GM19328 (cell line): Measurements from ENCODE around the gene FGF10.

ENCODE experiments used
- ATAC-seq: cut with Tn5 transposase; IDR thresholded peaks from one replicate; pipeline ENCODE4 v1.9.1; 2021; ENCODE audit warnings: mild to moderate bottlenecking, moderate library complexity; ENCODE audit not compliant: unreplicated experiment

Gene FGF10

DNA sequence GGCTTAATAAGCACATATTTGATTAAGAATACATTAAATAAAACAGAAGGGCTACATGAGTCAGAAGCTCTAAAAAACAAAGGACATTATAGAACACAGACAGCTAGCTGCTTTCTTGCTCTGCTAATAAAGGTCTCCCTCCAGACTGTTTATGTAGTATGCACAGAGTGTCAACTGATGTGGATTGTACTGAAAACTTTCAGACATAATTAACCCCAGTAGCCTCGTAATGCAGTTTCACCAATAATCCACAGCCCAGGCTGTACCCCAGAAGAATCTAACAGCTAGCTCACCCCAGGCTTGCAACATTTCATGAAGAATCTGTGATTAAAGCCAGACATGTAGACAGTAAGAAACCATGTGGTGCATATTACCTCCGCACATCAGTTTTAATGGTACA lies 30.8 kb downstream of the FGF10 start:
- ATAC-seq = no peak

DNA sequence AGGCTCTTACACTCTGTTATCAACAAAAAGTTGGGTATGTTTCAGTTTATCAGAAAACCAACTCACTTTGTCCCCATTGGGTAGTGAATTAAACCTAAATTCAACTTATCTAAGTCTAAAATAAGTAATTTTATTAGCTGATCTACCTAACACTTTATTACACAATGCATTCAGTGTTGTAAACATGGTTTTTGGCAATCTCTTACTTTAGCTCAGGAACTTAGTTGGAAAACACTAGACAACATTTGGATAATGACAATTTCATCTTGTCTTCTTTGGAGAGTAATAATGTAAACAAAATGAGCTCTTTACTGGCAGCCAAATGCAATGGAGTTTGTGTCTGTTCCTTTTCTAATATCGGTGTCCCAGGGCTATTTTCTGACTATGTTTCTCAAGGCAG lies 33.0 kb downstream of the FGF10 start:
- ATAC-seq = no peak

DNA sequence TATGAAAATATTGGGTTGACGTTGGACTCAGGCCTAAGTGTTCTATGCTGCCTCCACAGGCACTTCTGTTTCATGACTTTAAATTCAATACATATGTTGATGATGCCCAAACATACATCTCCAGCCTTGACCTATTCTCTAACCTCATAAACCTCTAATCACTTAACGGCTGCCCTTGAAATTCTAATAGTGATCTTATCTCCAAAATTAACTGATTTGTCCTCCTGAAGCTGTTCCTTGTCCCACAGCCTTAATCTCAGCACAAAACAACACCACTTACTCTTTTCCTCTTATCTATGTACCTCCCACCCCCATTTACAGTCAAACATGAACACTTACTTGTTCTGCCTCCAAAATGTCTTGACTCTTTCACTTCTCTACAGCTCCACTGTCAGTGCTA lies 43.3 kb downstream of the FGF10 start:
- no peak for ATAC-seq

DNA sequence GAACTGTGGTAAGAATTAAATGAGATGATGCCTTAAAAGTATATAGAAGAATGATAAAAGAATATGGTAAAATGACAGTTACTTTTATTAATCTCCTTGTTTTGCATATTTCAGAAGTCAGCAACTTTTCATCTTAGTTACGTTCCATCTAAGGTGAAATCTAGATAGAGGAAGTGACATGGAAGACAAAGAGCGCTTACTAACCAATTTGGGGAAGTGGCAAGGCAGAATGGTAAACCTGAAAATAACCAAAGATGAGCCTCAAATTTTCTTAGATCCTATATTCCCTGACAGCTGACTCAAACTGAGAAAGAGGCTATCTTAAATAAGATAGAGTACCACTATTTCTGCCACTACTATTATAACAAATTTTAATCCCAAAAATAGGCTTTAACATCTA lies 52.5 kb downstream of the FGF10 start:
- ATAC-seq = peak; percentile 55

DNA sequence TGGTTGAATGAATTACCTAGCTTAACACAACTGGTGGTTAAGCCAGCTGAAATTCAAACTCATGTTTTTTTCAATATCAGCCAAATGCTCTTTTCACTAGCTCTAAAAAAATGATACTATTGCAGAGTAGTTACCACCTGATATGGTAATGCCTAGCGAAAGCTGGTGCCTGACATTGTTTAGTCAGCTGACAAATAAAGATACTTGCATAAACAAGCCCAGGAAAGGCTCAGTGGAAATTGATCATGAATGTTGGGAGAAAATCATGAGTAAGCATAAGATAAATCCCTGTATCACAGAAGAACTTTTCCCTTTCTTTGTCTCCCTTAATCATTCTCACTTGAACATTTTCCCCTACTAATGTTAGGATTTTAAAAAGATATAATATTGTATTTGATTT lies 54.6 kb downstream of the FGF10 start:
- no peak for ATAC-seq

DNA sequence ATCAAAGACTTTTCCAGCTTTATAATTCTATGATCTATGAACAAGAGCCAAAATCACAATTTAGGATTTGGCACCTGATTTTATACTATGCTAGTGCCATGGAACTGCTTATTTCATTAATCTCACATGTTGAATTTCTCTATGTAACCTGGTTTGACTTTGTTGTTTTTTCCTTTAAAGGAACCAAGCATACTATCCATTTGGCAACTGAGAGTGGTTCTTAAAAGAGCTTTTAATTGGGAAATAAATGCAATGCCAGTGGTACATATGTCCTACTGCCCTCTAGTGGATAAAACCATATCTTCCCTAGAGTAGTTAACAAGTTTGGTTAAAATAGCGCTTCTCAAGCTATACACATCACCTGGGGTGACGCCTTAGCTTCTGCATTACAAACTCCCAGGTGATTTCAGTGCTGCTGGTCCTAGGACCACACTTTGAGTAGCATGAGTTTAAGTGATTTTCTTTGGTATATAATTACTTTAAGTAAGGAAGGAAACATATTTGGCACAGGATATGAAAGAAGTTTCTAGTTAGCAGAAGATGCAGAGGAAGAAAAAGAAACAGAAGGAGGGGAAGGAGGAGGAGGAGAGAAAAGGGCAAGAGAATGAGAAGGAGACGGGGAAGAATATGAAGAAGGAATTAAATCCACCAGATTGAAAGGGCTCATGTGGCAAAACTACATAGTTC lies 56.8 kb downstream of the FGF10 start:
- ATAC-seq = no peak

DNA sequence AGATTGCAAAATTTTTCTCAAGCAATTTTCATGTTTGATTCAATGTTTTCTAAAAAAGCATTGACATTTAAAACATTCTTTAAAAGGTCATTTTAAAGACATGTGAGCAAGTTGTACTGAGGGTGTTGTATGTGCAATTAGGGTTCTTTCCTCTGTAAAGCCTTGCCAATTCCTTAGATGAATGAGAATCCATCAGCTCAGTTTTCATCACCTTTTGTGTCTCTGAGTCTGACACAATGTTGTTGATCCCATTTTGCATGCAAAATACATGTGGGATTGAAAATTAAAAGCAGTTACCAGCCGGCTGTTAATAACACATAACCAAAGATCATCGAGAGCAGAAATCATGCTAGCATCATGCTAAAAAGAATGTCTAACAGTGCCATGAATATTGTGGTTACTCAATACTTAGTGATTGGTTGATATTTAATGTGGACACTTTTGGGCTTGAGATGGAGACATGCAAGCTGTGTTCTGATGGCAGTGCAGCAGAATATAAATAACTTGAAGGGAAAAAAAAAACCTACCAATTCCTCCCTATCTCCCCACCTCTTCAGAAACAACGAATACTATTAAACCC lies 57.7 kb downstream of the FGF10 start:
- no peak for ATAC-seq

DNA sequence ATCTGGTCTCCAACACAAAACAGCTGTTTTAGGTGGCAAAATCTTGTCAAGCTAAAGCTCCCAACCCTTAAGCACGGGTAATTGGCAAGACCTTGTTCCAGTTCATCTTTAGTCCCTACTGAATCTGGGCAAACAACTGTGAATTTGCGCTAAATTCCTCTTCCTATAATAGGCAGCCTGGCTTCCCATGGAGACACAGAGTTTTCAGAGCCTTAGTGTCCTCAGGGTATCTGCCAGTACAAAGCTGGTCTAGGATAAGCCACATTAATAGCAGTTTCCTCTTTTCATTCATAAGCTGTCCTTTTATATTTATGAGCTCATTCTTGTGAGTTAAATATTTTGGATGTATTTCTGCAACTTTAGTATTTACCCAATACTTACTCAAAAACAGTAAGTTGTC lies 59.5 kb downstream of the FGF10 start:
- ATAC-seq = no peak

DNA sequence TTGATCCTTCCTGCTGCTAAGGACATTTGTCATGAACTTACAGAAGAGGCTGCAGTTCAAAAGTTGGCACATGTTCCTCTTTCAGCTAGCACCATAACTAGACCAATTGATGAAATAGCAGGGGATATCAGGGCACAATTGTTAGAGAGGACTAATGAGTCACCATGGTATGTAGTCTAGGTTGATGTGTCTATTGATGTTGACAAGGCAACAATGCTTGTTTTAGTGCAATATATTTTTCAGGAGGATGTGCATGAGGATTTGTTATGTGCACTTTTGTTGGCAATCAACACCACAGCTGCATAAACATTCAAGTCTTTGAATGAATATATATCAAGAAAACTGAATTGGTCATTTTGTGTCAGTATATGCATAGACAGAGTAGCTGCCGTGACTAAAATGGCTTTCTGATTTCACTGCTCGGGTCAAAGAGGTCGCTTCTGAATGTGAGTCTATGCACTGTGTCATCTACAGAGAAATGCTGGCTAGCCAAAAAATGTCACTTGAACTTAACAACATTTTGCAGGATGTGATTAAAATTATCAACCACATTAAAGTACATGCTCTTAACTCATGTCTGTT lies 68.0 kb downstream of the FGF10 start:
- ATAC-seq = no peak

DNA sequence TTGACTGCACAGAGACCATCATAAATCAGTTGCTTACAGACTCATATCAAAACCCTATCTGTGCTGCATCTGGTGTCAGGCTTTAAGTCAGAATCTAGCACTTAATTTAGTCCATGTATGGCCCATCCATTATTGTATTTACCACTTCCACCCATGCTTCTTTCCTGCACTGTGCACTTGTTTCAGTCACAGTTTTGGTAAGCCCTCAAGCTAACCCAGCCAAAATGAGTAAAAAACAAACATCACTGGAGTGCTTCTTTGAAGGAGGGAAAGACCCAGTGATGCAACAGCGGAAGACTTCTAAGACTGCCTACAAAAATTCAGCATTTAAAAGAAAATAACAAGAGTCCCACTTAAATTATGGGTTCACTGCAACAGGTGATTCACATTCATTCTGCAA lies 69.0 kb downstream of the FGF10 start:
- no peak for ATAC-seq

DNA sequence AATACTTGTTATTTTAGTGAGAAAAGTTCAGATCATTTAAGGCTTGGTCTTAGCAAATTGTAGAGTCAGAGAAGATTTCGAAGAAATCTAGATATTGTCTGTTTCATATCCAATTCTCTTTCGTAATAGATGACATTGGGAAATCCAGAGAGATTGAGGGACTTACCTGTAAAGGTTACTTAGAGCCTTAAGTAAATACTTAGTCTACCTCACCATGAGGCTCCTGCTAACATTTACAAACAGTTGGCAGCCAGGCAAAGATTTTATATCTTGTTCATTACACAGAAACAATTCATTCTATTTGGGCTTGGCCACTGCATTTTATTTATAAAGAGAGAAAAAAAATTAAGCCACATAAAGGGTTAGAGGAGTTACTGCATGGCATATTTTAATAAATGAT lies 70.3 kb downstream of the FGF10 start:
- ATAC-seq = no peak

DNA sequence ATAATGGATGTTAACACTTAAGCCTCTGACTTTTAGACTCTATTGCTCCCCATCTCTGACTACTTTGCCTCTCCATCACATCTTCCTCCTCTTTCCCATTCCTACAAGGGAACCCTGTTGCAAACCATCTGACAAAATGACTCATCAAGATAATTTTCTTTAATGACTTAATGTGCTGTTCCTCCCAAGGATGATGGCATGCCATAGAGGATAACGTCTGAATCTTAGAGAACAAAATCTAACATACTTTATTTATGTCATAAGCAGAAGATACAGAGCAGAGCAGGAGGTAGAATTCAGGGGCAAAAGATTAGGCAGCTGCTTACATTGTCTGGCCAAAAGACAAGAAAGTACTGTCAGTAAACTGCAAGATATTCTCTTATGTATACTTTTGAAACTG lies 76.8 kb downstream of the FGF10 start:
- ATAC-seq = no peak

DNA sequence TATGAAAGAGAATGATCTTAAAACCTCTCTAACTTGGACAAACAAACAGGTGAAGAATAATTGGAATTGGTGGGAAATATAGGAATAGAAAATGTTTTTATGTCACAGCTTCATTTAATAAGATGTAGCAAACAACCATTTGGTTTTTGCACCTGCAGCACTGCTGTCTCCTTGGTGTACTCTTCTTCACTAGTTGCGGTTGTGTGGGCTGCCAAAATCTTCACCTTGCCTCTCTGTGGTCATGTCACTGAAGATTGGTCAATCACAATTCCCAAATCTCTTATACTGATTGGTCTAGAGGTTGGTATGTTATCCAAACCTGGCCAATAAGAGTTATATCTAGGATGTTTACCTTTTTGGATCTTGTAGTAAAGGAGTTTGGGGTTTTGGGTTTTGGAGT lies 88.7 kb downstream of the FGF10 start:
- ATAC-seq = no peak

DNA sequence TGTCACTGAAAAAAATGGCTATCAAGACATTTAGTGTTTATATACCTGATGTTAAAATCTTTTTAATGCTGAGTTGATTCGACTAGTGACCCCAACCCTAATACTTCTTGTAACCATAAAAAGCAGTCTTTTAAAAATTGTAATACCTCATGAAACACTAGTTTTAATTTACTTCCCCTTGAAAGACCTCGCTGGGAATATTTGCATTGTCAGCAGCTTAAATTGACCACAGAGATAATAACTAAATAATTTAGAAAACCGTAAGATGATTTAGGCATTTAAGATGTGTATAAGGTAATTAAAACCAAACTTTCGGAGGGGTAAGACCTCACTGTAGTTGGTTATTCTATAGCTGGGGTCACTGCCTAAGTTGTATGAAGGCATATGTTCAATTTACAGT lies 89.8 kb downstream of the FGF10 start:
- no peak for ATAC-seq

DNA sequence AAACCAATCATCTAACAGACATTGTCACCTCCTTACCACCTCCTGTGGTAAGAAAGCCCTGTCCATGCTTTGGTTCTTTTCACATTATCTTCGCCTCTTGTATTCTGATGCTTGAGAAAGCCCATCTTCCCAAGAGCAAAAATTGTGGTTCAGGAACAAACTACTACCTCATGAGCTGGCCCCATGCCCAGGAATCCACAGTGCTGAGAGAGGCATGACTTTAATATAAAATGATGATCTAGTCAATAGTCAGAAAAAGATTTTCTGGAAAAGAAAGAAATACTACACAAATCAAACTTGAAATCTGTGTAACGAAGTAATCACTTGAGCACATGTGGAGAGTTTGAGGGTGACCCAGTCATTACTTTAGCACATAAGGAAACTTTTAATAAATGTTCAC lies 94.7 kb downstream of the FGF10 start:
- no peak for ATAC-seq

DNA sequence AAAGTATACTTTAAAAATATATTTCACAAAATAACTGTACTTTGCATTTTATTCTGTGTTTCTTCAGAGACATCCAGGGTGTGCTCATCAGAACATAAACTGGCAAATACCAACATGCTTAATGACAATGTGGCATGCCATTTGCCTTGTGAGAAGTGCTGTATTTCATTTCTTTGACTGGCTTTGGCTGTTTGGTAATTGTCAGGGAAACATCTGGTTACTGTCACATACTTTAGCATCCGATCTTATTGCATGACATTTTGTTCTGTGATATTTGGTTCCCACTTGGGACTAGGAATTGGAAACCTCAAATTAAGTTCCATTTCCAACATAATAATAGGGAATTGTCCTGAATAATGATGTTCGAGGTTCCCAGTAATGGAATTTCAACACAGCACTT lies 96.5 kb downstream of the FGF10 start:
- ATAC-seq = no peak

DNA sequence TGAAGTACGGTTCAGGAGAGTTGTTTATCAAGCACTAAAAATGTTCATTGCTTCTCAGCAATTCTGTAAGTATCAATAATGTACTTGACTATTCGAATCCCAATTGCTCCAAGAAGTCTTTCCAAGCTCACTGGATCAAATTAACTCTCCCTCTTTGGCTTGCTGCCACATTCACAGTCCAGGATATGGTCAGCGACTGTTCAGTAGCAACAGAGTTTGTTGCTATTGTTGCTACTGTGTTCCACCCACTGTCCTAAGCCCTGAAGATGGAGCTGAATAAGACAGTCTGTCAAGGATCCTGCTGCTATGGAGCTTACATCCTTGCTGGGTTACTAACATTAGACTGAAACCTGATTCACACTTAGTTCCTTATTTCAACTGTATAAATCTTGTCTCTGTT lies 110.8 kb downstream of the FGF10 start:
- no peak for ATAC-seq

DNA sequence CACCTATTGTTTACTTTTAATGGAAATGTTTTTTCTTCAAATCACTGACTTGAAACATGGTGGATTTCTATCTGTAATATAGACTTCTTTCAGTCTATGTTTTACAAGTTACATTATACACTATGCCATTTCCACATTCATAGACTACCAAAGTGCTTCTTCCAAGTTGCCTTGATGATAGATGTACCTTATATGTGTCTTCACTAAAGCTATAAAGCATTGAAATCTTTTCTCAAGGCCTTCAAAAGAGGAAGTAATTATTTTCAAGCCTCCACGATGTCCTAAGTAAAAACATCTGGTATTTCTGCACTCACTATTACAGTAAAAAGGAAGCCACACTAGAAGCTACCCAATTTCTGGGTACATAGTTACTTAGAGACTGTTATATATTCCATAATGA lies 113.3 kb downstream of the FGF10 start:
- no peak for ATAC-seq

DNA sequence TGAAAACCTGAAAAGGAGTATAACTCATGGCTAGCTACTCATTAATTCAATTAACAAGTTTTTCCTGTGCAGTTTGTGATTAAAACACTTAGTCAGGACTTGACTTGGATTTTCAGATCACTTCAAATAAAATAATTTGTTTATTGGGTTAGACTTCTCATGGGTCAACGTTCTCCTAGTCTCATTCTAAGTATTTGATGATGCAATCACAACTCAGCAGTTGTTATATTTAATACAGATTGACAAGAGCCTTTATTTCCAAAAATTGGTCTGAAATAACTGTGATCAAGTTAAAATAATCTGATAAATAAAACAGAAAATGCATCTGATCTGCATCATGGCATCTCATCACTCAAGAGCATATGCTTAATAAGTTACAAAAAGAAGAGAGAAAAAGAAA lies 113.9 kb downstream of the FGF10 start:
- no peak for ATAC-seq

DNA sequence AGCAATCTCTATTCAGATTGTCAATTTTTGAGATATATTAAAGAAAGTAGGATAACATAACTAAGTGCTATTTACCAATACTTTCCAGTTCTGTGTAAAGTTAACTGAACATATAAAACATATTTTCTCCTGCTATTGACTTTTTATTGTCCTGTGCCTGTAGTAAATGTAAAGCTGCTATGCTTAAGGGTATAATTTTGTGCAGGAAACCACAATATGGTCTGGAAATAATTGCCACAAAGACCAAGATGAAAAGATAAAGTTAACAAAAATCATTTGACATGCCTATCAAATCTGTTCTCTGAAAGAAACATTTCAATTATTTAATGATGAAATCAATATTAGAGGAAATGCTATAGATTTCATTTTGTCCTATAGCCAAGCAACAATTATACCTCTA lies 121.3 kb downstream of the FGF10 start:
- no peak for ATAC-seq

DNA sequence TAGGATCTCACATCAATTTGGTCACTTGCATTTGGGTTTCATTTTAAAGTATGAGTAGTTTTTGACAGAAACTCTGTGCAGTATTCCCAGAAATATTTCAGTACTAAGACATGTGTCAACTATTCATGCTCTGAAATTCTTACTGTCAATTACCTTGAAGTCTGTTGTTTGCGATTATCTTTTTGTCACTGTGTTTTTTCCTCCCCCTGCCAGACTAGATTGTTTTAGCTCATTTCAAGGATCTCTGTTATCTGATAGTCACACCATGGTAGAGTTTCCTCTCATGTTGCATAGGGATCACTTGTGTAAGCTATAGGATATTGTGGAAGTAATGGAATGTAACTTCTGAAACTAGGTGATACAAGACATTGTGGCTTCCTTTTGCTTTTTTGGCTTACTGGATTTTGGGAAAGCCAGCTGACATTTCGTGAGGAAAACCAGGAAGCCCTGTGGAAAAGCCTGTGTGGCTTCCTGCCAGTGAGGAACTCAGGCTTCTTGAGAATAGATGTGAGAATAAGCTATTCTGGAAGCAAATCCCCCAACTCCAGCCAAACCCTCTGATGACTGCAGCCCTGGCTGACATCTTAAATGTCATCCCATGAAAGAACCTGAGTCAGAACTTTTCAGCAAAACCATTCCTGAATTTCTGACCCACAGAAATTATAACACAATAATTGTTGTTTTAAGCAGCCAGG lies 122.2 kb downstream of the FGF10 start:
- ATAC-seq = no peak

DNA sequence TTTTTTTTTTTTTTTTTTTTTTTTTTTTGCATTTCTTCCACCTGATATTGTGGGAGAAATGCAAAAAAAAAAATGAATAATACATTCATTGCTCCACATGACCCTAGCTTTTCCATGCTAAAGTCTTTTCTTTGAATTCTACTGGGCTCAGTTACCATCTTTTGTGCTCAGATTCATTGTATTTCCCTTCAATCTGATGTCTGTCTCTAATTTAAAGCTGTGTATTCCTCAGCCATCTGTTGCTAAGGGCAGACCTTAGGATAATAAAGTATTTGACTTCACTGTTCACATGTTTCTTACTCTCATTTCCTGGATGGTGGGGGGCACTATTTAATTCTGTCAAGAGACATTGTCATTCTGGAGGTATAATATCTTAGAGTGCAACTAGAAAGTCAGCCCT lies 123.5 kb downstream of the FGF10 start:
- no peak for ATAC-seq
